ENCODE data around the gene HOTAIR.

DNA sequence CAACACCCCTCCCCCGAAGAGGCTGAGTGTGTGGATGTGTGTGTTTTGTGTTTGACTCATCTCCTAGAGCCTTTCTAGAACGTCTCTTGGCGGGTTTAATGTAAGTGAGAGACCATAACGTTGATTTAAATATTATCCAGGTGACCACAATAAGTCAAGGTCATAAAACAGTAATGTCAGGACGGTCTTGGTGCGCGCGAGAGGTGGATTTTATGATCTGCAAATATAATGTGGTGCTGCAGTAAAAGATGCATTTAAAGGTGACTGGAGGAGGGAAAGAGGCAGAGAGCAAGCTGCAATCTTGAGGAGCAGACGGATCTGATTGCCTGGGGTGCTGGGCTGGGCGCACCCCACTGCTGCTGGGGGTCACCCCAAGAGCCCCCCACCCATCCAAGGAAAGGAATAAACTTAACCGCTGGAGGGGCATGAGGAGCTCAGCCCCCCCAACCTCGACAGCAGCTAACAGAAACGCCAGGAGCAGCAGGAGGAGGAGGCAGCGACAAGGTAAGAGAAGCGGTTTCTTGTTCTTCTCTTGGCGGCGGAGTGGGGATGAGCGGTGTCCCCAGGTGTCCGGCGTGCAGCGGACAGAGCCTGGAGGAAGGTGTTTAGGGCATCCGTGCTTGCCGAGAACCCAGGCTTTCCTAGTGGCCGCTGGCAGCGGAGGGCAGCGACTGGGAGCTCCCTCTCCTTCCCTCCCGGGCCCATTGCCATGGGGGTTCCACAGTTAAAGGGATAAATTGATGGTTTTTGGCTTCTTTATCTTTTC is 15.7 kb upstream of the HOTAIR start:
- TF ChIP-seq, protein P1, sequence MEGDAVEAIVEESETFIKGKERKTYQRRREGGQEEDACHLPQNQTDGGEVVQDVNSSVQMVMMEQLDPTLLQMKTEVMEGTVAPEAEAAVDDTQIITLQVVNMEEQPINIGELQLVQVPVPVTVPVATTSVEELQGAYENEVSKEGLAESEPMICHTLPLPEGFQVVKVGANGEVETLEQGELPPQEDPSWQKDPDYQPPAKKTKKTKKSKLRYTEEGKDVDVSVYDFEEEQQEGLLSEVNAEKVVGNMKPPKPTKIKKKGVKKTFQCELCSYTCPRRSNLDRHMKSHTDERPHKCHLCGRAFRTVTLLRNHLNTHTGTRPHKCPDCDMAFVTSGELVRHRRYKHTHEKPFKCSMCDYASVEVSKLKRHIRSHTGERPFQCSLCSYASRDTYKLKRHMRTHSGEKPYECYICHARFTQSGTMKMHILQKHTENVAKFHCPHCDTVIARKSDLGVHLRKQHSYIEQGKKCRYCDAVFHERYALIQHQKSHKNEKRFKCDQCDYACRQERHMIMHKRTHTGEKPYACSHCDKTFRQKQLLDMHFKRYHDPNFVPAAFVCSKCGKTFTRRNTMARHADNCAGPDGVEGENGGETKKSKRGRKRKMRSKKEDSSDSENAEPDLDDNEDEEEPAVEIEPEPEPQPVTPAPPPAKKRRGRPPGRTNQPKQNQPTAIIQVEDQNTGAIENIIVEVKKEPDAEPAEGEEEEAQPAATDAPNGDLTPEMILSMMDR (conservative IDR thresholded peaks at IDR 0.05 in 1 of 2, IDR thresholded peaks at IDR 0.05 in 1 of 2; ENCODE audit: extremely low read depth in 1 of 2, insufficient read depth in 1 of 2, low read depth in 1 of 2, low read length in 2 of 2), result no peak
- no peak for TF ChIP-seq EZH2 (IDR thresholded peaks at IDR 0.05; ENCODE audit: borderline replicate concordance, low read length)

Measured in mammary epithelial cell (primary cell).